GM23338 (cell line): Measurements from ENCODE around the gene DENND2A. TPM values are rescaled to one million over a fixed set of nuclear protein-coding genes. Genes with fewer than 3 reads are reported as not detected.

Experiments
- ATAC-seq: fragments of 200-7000 bp; cut with Tn5 transposase; 3 replicates; pipeline ENCODE4 v1.9.1; 2020
- DNase-seq: peaks from one replicate; pipeline ENCODE4 v3.0.0-alpha.2; 2015; ENCODE audit warnings: low spot score
- H2AFZ ChIP-seq: fragments of 200-600 bp; sonication (generic); 2 replicates; pipeline ENCODE4 v1.8.0; 2016; ENCODE audit warnings: antibody characterized with exemption, mild to moderate bottlenecking, moderate library complexity
- H3F3A ChIP-seq: fragments of 200-600 bp; sonication (generic); replicated peaks from 2 replicates; pipeline ENCODE4 v1.8.0; 2017; ENCODE audit warnings: antibody characterized with exemption, mixed run types, low read depth
- H3K27ac ChIP-seq: fragments of 200-600 bp; sonication (generic); 2 replicates; pipeline ENCODE4 v1.6.1; 2016; ENCODE audit warnings: low read depth
- H3K27me3 ChIP-seq: fragments of 200-600 bp; sonication (generic); 2 replicates; pipeline ENCODE4 v1.8.0; 2016; ENCODE audit warnings: mild to moderate bottlenecking, mixed run types, moderate library complexity; ENCODE audit not compliant: insufficient read depth
- H3K36me3 ChIP-seq: fragments of 200-600 bp; sonication (generic); 2 replicates; pipeline ENCODE4 v1.8.0; 2016; ENCODE audit warnings: mild to moderate bottlenecking; ENCODE audit not compliant: insufficient read depth
- H3K4me1 ChIP-seq: fragments of 200-600 bp; sonication (generic); 2 replicates; pipeline ENCODE4 v1.8.0; 2016; ENCODE audit warnings: mild to moderate bottlenecking, moderate library complexity; ENCODE audit not compliant: insufficient read depth
- H3K4me2 ChIP-seq: fragments of 200-600 bp; sonication (generic); 2 replicates; pipeline ENCODE4 v1.7.1; 2017; ENCODE audit warnings: mixed run types
- H3K4me3 ChIP-seq: fragments of 200-600 bp; sonication (generic); 2 replicates; pipeline ENCODE4 v1.6.1; 2016; ENCODE audit warnings: mixed run types
- H3K79me2 ChIP-seq: fragments of 200-600 bp; sonication (generic); replicated peaks from 2 replicates; pipeline ENCODE4 v1.8.0; 2017; ENCODE audit warnings: mild to moderate bottlenecking; ENCODE audit not compliant: insufficient read depth
- H3K9me2 ChIP-seq: fragments of 200-600 bp; sonication (generic); 2 replicates; pipeline ENCODE4 v1.8.0; 2017; ENCODE audit not compliant: insufficient read depth
- H4K20me1 ChIP-seq: fragments of 200-600 bp; sonication (generic); replicated peaks from 2 replicates; pipeline ENCODE4 v1.8.0; 2017; ENCODE audit warnings: mild to moderate bottlenecking; ENCODE audit not compliant: insufficient read depth
- H3K27ac Mint-ChIP-seq: 2 replicates; pipeline ENCODE4 v1.8.0; 2020; ENCODE audit warnings: inconsistent platforms, mild to moderate bottlenecking, moderate library complexity, mixed read lengths
- H3K27me3 Mint-ChIP-seq: 3 replicates; pipeline ENCODE4 v1.8.0; 2022; ENCODE audit warnings: low read depth, mild to moderate bottlenecking, moderate library complexity, mixed read lengths, inconsistent platforms; ENCODE audit not compliant: insufficient read depth, poor library complexity
- H3K36me3 Mint-ChIP-seq: 3 replicates; pipeline ENCODE4 v1.8.0; 2021; ENCODE audit warnings: low read depth, mild to moderate bottlenecking, inconsistent platforms, moderate library complexity, mixed read lengths
- H3K4me1 Mint-ChIP-seq: 3 replicates; pipeline ENCODE4 v1.8.0; 2020; ENCODE audit warnings: mild to moderate bottlenecking, inconsistent platforms, mixed read lengths
- H3K4me3 Mint-ChIP-seq: 3 replicates; pipeline ENCODE4 v1.8.0; 2021; ENCODE audit warnings: moderate library complexity, mild to moderate bottlenecking, inconsistent platforms, mixed read lengths
- H3K9me3 Mint-ChIP-seq: 3 replicates; pipeline ENCODE4 v1.8.0; 2020; ENCODE audit warnings: moderate library complexity, mild to moderate bottlenecking, inconsistent platforms, mixed read lengths
- CREB1 ChIP-seq: fragments of 250-450 bp; sonication (Bioruptor Pico); IDR thresholded peaks from 2 replicates; pipeline ENCODE4 v1.5.0; 2020; ENCODE audit warnings: low read depth, mild to moderate bottlenecking, moderate library complexity
- CTCF ChIP-seq, 2 experiments: fragments of 200-600 bp in 1 of 2; sonication (generic) in 1 of 2; conservative IDR thresholded peaks; 2 replicates each; pipeline versions ENCODE4 v1.5.1 to v1.6.1; 2016 to 2017; ENCODE audit warnings: antibody characterized with exemption in 2 of 2, low read depth in 2 of 2, mild to moderate bottlenecking in 2 of 2, moderate library complexity in 1 of 2
- EZH2 ChIP-seq: fragments of 200-600 bp; sonication (generic); IDR thresholded peaks from one replicate; pipeline ENCODE4 v1.8.0; 2017; ENCODE audit warnings: antibody characterized with exemption, mild to moderate bottlenecking, low read depth; ENCODE audit not compliant: unreplicated experiment
- EZH2phosphoT487 ChIP-seq: fragments of 200-600 bp; sonication (generic); IDR thresholded peaks from one replicate; pipeline ENCODE4 v1.8.1; 2018; ENCODE audit warnings: antibody characterized with exemption; ENCODE audit not compliant: unreplicated experiment
- JUNB ChIP-seq: IDR thresholded peaks from one replicate; pipeline ENCODE4 v1.6.1; 2016; ENCODE audit warnings: antibody characterized with exemption; ENCODE audit not compliant: unreplicated experiment
- NANOG ChIP-seq: IDR thresholded peaks from 2 replicates; pipeline ENCODE4 v1.6.1; 2016; ENCODE audit warnings: antibody characterized with exemption, borderline replicate concordance
- POLR2AphosphoS5 ChIP-seq: IDR thresholded peaks from 2 replicates; pipeline ENCODE4 v1.6.1; 2016; ENCODE audit warnings: antibody characterized with exemption, low read depth
- STAT1 ChIP-seq: IDR thresholded peaks from one replicate; pipeline ENCODE4 v1.6.1; 2016; ENCODE audit warnings: antibody characterized with exemption; ENCODE audit not compliant: unreplicated experiment
- ZNF114 ChIP-seq: fragments of 250-450 bp; sonication (Bioruptor Pico); IDR thresholded peaks from 2 replicates; pipeline ENCODE4 v1.5.0; 2020; ENCODE audit warnings: mild to moderate bottlenecking, moderate library complexity
- ZNF331 ChIP-seq: fragments of 250-450 bp; sonication (Bioruptor Pico); IDR thresholded peaks from 2 replicates; pipeline ENCODE4 v1.5.0; 2020; ENCODE audit warnings: low read depth, mild to moderate bottlenecking, moderate library complexity
- ZNF462 ChIP-seq: fragments of 250-450 bp; sonication (Bioruptor Pico); IDR thresholded peaks from 2 replicates; pipeline ENCODE4 v1.5.0; 2020; ENCODE audit warnings: mild to moderate bottlenecking, moderate library complexity
- polyA plus RNA-seq: library from polyadenylated mRNA; unstranded; fragments of >200 nt; fragmentation: Nextera tagmentation; extraction: Ambion mirVana; gene quantifications from 2 replicates; pipeline ENCODE4 v1.2.1, GENCODE V29; 2016
- total RNA-seq: library from RNA; depleted of rRNA; stranded (reverse); fragments of >200 nt; shearing (Covaris generic); gene quantifications from 2 replicates; pipeline ENCODE4 v1.2.3, GENCODE V29; 2014

DENND2A gene
- total and polyA plus RNA-seq, 2 experiments from 2014 or later: 1.7 to 5.6 TPM

GRCh38 chr7:140571538-140572122 lies 69.0 kb downstream of the DENND2A start (continued):
- TF ChIP-seq NANOG: no peak
- TF ChIP-seq CREB1: no peak
- no peak for TF ChIP-seq EZH2phosphoT487

GRCh38 chr7:140570120-140570519 lies 70.5 kb downstream of the DENND2A start:
- no peak overlapping the region for H3K4me3 ChIP-seq
- H3K4me1 ChIP-seq: no peaks in the 10 kb centered on the region
- no peaks in the 10 kb centered on the region for H3F3A ChIP-seq
- Mint-ChIP-seq H3K4me3 (no peak overlapping the region), H3K4me1 (no peaks in the 10 kb centered on the region; the same call in 2 of the 3 replicates), H3K27ac (no peak overlapping the region), H3K9me3 (no peaks in the 10 kb centered on the region; the same call in 2 of the 3 replicates), H3K36me3 (no peaks in the 10 kb centered on the region; the same call in 2 of the 3 replicates), H3K27me3 (peaks cover 4% of the 10 kb centered on the region)
- H2AFZ ChIP-seq: no peak overlapping the region
- no peaks in the 10 kb centered on the region for H4K20me1 ChIP-seq
- ATAC-seq: no peak
- no peaks in the 10 kb centered on the region for H3K79me2 ChIP-seq
- H3K4me2 ChIP-seq: no peak overlapping the region
- no peaks in the 10 kb centered on the region for H3K9me2 ChIP-seq
- TF ChIP-seq POLR2AphosphoS5: no peak
- no peak for TF ChIP-seq JUNB
- TF ChIP-seq CTCF (conservative IDR thresholded peaks at IDR 0.05; ENCODE audit: low read depth in 2 of 2): no peak
- no peak for TF ChIP-seq EZH2
- no peak for TF ChIP-seq EZH2phosphoT487
- no peak for TF ChIP-seq ZNF462 (CRISPR knock-in tag)
- TF ChIP-seq STAT1: no peak
- TF ChIP-seq CREB1: no peak
- no peak for TF ChIP-seq ZNF114
- no peak for TF ChIP-seq ZNF331 (CRISPR knock-in tag)
- H3K27me3 ChIP-seq: no peaks in the 10 kb centered on the region
- no peak for DNase-seq
- H3K27ac ChIP-seq: no peak overlapping the region
- no peaks in the 10 kb centered on the region for H3K36me3 ChIP-seq
